GM12878 (cell line): ENCODE measurements around the gene UROD. TPM values are rescaled to one million over a fixed set of nuclear protein-coding genes. Genes with fewer than 3 reads are reported as not detected.

Source experiments
- ATAC-seq: fragments of 200-7000 bp; cut with Tn5 transposase; 3 replicates; pipeline ENCODE4 v1.9.1; 2020; ENCODE audit warnings: mild to moderate bottlenecking, moderate library complexity
- BruUV-seq: library from RNA; stranded (reverse); fragments of 400-500 nt; replicated peaks from 2 replicates; lab custom pipeline; 2021; lab: Mats Ljungman, UMichigan
- CTCF ChIA-PET: fragments of 300-600 bp; sonication (Branson Sonifier 250); formaldehyde crosslinking; extraction: SDS; loops from one replicate; lab custom pipeline; 2021; ENCODE audit warnings: inconsistent platforms; lab: Yijun Ruan, JAX
- POLR2A ChIA-PET: fragments of 350-600 bp; formaldehyde crosslinking; extraction: SDS; loops from one replicate; lab custom pipeline; 2021; ENCODE audit warnings: inconsistent platforms; lab: Charles Lee
- RAD21 ChIA-PET: fragments of 300-600 bp; sonication (Branson Sonifier 250); formaldehyde crosslinking; loops from one replicate; lab custom pipeline; 2023; ENCODE audit warnings: antibody characterized with exemption; ENCODE audit not compliant: unreplicated experiment; lab: Charles Lee
- SMC1A ChIA-PET: fragments of 300-600 bp; sonication (Branson Sonifier 250); formaldehyde crosslinking; loops from one replicate; lab custom pipeline; 2023; ENCODE audit not compliant: unreplicated experiment, uncharacterized antibody; lab: Charles Lee
- DNase-seq: peaks from one replicate; pipeline ENCODE4 v3.0.0-alpha.2; 2011; ENCODE audit warnings: low read depth, low spot score
- FAIRE-seq: peaks from 3 replicates; lab custom pipeline; 2011; peaks lifted over from hg19 to GRCh38; lab: Jason Lieb, UNC
- H2AFZ ChIP-seq: 2 replicates; pipeline ENCODE4 v1.6.0; 2011; ENCODE audit warnings: low read depth, low read length, control low read depth; ENCODE audit not compliant: control insufficient read depth
- H3K27ac ChIP-seq: 2 replicates; pipeline ENCODE4 v1.5.1; 2011; ENCODE audit warnings: control low read depth; ENCODE audit not compliant: control insufficient read depth, insufficient read depth
- H3K27me3 ChIP-seq, 2 experiments: replicated peaks in 1 of 2; 2 replicates each; pipeline versions ENCODE4 v1.6.0 to v1.6.1; 2011; ENCODE audit warnings: low read length in 1 of 2; ENCODE audit not compliant: control insufficient read depth in 2 of 2, insufficient read depth in 2 of 2
- H3K36me3 ChIP-seq, 2 experiments: 2 replicates each; pipeline ENCODE4 v1.5.1; 2011; ENCODE audit warnings: low read length in 1 of 2; ENCODE audit not compliant: control insufficient read depth in 2 of 2, insufficient read depth in 2 of 2
- H3K4me1 ChIP-seq: 2 replicates; pipeline ENCODE4 v1.6.1; 2011; ENCODE audit warnings: mild to moderate bottlenecking, low read length, moderate library complexity, mixed read lengths; ENCODE audit not compliant: control insufficient read depth, insufficient read depth
- H3K4me2 ChIP-seq: 2 replicates; pipeline ENCODE4 v1.6.0; 2011; ENCODE audit warnings: control low read depth; ENCODE audit not compliant: control insufficient read depth, insufficient read depth
- H3K4me3 ChIP-seq: fragments of 200-600 bp; sonication (generic); 2 replicates; pipeline ENCODE4 v1.5.1; 2016
- H3K79me2 ChIP-seq: 2 replicates; pipeline ENCODE4 v1.6.0; 2011; ENCODE audit warnings: low read length; ENCODE audit not compliant: control insufficient read depth, insufficient read depth
- H3K9ac ChIP-seq: 2 replicates; pipeline ENCODE4 v1.8.0; 2011; ENCODE audit warnings: low read length, control low read depth, mixed read lengths; ENCODE audit not compliant: control insufficient read depth, insufficient read depth
- H3K9me3 ChIP-seq: replicated peaks from 3 replicates; pipeline ENCODE4 v1.5.1; 2011; ENCODE audit warnings: mild to moderate bottlenecking, low read length; ENCODE audit not compliant: control insufficient read depth, insufficient read depth
- H4K20me1 ChIP-seq: 2 replicates; pipeline ENCODE4 v1.6.0; 2011; ENCODE audit not compliant: control insufficient read depth, insufficient read depth
- ATF7 ChIP-seq: fragments of 450-650 bp; IDR thresholded peaks from 2 replicates; pipeline ENCODE4 v1.6.1; 2016; ENCODE audit warnings: low read depth, mild to moderate bottlenecking
- CBX5 ChIP-seq: sonication (generic); IDR thresholded peaks from 2 replicates; pipeline ENCODE4 v1.6.1; 2016; ENCODE audit warnings: low read depth, moderate library complexity, mild to moderate bottlenecking, inconsistent platforms
- CHD4 ChIP-seq: fragments of 200-600 bp; sonication (generic); IDR thresholded peaks from 2 replicates; pipeline ENCODE4 v1.6.1; 2016; ENCODE audit warnings: mild to moderate bottlenecking
- CREM ChIP-seq: IDR thresholded peaks from 2 replicates; pipeline ENCODE4 v1.6.1; 2014; ENCODE audit warnings: antibody characterized with exemption, low read depth
- ELK1 ChIP-seq: IDR thresholded peaks from 2 replicates; pipeline ENCODE4 v1.6.1; 2012; ENCODE audit warnings: low read depth, low read length, improper control_type of control experiment
- FOS ChIP-seq: IDR thresholded peaks from 3 replicates; pipeline ENCODE4 v1.6.1; 2011; ENCODE audit warnings: borderline replicate concordance; ENCODE audit not compliant: insufficient read length; ENCODE audit errors: extremely low read depth
- MXI1 ChIP-seq: fragments of 150-350 bp; IDR thresholded peaks from 2 replicates; pipeline ENCODE4 v1.6.1; 2011; ENCODE audit warnings: low read depth, mild to moderate bottlenecking, inconsistent platforms, low read length, improper control_type of control experiment
- NR2C2 ChIP-seq: IDR thresholded peaks from 2 replicates; pipeline ENCODE4 v1.6.1; 2011; ENCODE audit warnings: borderline replicate concordance, low read depth; ENCODE audit not compliant: control insufficient read depth, insufficient read length
- NR2F1 ChIP-seq: fragments of 450-650 bp; conservative IDR thresholded peaks from 2 replicates; pipeline ENCODE4 v1.6.1; 2017; ENCODE audit warnings: mild to moderate bottlenecking
- RAD21 ChIP-seq: IDR thresholded peaks from 2 replicates; pipeline ENCODE4 v1.6.1; 2011; ENCODE audit warnings: mild to moderate bottlenecking, low read depth, low read length, moderate library complexity; ENCODE audit not compliant: insufficient read depth
- SMC3 ChIP-seq: IDR thresholded peaks from 2 replicates; pipeline ENCODE4 v1.6.1; 2011; ENCODE audit warnings: low read length, improper control_type of control experiment, borderline replicate concordance
- WRNIP1 ChIP-seq: IDR thresholded peaks from 2 replicates; pipeline ENCODE4 v1.6.1; 2011; ENCODE audit warnings: low read depth, low read length, improper control_type of control experiment, borderline replicate concordance
- ZNF207 ChIP-seq: fragments of 450-650 bp; IDR thresholded peaks from 2 replicates; pipeline ENCODE4 v1.6.1; 2014; ENCODE audit warnings: antibody characterized with exemption, mild to moderate bottlenecking, borderline replicate concordance
- ZNF217 ChIP-seq: fragments of 450-650 bp; IDR thresholded peaks from 2 replicates; pipeline ENCODE4 v1.6.1; 2017; ENCODE audit warnings: antibody characterized with exemption, mild to moderate bottlenecking
- ZNF622 ChIP-seq: fragments of 450-650 bp; IDR thresholded peaks from 2 replicates; pipeline ENCODE4 v1.6.1; 2017; ENCODE audit warnings: mild to moderate bottlenecking, inconsistent platforms
- ZZZ3 ChIP-seq: IDR thresholded peaks from 2 replicates; pipeline ENCODE4 v1.6.1; 2011; ENCODE audit warnings: low read depth; ENCODE audit not compliant: control insufficient read depth, insufficient read length
- WGBS: methylation state at CpG from one replicate; pipeline ENCODE4 v1.1.6; 2016; ENCODE audit warnings: low lambda C conversion rate; ENCODE audit not compliant: insufficient replicate concordance, insufficient coverage; ENCODE audit errors: missing lambda C conversion rate; 5-methylcytosine and 5-hydroxymethylcytosine counted together
- in situ Hi-C: fragments of 300-500 bp; cut with MboI; formaldehyde crosslinking; loops from 9 replicates; pipeline ENCODE4 v1.14.3; 2018; ENCODE audit warnings: mixed read lengths
- intact Hi-C: fragments of 100-400 bp; cut with micrococcal nuclease; formaldehyde crosslinking; loops from one replicate; pipeline ENCODE4 v1.14.2; 2022; ENCODE audit not compliant: unreplicated experiment
- polyA plus RNA-seq, 11 experiments: library from polyadenylated mRNA; depleted of rRNA in 4 of 11; unstranded in 6 of 11; stranded (reverse) in 5 of 11; fragments of >200 nt; fragmentation: Nextera tagmentation in 4 of 11; fragmentation: Illumina TruSeq in 1 of 11; extraction: Ambion mirVana in 4 of 11; extraction: Trizol in 1 of 11; gene quantifications; 1 replicate in 1 of 11; 2 replicates in 10 of 11; pipeline versions ENCODE4 v1.2.1 to v1.2.3, GENCODE V29; 2011 to 2016; ENCODE audit warnings: inconsistent platforms in 2 of 11, missing spikeins in 2 of 11, low read depth in 1 of 11
- total RNA-seq, 4 experiments: library from RNA; depleted of rRNA in 3 of 4; stranded (reverse); fragments of >200 nt in 3 of 4; fragmentation: Illumina TruSeq in 1 of 4; extraction: Trizol in 1 of 4; gene quantifications; 2 replicates each; pipeline versions ENCODE4 v1.2.1 to v1.2.3, GENCODE V29; 2013 to 2021
- TF ChIP-seq, protein P1 (sequence below): fragments of 450-650 bp; formaldehyde crosslinking; IDR thresholded peaks from 2 replicates; pipeline ENCODE4 v1.4.0; 2022; ENCODE audit warnings: mild to moderate bottlenecking, moderate library complexity

The UROD gene
- total and polyA plus RNA-seq, 10 of the 15 experiments (the other 5 are each of a cell fraction or from before 2014, with no cell fraction given), result 65.8 to 330 (median 102) TPM

DNA sequence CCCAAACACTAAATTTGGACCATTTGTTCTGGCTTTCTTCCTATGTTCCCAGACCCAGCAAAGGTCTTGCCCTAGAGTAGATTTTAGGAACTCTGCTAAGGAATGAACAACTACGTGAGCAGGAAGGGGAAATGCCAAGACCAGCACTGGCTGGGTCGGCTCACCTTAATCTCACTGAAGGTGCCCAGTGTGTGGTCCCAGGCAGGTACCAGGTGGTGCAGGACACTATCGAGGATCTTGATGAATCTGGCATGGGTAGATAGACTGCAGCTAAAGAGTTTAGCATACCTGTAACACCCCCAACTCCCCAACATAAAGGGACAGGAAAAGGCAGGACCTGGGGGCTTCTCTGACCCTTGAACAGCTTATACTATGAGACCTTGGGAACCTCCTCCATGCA lies 4.0 kb upstream of the UROD start (continued):
- TF ChIP-seq, protein P1, sequence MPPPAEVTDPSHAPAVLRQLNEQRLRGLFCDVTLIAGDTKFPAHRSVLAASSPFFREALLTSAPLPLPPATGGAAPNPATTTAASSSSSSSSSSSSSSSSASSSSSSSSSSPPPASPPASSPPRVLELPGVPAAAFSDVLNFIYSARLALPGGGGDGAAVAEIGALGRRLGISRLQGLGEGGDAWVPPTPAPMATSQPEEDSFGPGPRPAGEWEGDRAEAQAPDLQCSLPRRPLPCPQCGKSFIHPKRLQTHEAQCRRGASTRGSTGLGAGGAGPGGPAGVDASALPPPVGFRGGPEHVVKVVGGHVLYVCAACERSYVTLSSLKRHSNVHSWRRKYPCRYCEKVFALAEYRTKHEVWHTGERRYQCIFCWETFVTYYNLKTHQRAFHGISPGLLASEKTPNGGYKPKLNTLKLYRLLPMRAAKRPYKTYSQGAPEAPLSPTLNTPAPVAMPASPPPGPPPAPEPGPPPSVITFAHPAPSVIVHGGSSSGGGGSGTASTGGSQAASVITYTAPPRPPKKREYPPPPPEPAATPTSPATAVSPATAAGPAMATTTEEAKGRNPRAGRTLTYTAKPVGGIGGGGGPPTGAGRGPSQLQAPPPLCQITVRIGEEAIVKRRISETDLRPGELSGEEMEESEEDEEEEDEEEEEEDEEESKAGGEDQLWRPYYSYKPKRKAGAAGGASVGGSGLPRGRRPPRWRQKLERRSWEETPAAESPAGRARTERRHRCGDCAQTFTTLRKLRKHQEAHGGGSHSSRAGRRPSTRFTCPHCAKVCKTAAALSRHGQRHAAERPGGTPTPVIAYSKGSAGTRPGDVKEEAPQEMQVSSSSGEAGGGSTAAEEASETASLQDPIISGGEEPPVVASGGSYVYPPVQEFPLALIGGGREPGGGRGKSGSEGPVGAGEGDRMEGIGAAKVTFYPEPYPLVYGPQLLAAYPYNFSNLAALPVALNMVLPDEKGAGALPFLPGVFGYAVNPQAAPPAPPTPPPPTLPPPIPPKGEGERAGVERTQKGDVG, result no peak
- TF ChIP-seq SMC3 (no peak), FOS (no peak), ZNF217 (no peak), NR2C2 (no peak), ZNF622 (no peak), NR2F1 (no peak), MXI1 (no peak), ZZZ3 (no peak)

- Histone ChIP-seq H3K79me2 (peaks cover 16% of the 10 kb centered on the region), H2AFZ (no peak overlapping the region), H3K4me2 (no peak overlapping the region), H4K20me1 (no peaks in the 10 kb centered on the region), H3K27me3 (no peaks in the 10 kb centered on the region), H3K27ac (no peak overlapping the region), H3K36me3 (peaks cover 10 to 19% of the 10 kb centered on the region in 2 experiments), H3K4me1 (peaks cover 17% of the 10 kb centered on the region), H3K9me3 (no peaks in the 10 kb centered on the region), H3K4me3 (no peak overlapping the region), H3K9ac (no peak overlapping the region)
- no peak for DNase-seq
- ChIA-PET CTCF (no interaction called here), SMC1A (interaction anchor here (0.7 kb wide), 1 partner anchor 11 kb away, joined by 3 read pairs; no protein-coding TSS in a partner anchor), RAD21 (no interaction called here), POLR2A (interaction anchor here (0.6 kb wide), 1 partner anchor 492 kb away, joined by 5 read pairs; the partner anchor contains the start of gene MMACHC)
- intact Hi-C loops (no loop called here), in situ Hi-C loops (no loop called here)
- no peak for FAIRE-seq
- 92% methylated on average over 12 of the region's 12 CpGs for WGBS
- TF ChIP-seq ZNF207 (no peak), ATF7 (no peak), CREM (no peak), SMC3 (no peak), CBX5 (no peak), CHD4 (no peak), ELK1 (no peak), RAD21 (no peak), WRNIP1 (no peak)
- ATAC-seq, result no peak
- no TSS peak for BruUV-seq
Measured at GRCh38 chr1:45008516-45008915, 3.5 kb upstream of the UROD start.
